H1 (cell line): ENCODE results near the gene CMTR2. TPM values are rescaled to one million over a fixed set of nuclear protein-coding genes. Genes with fewer than 3 reads are reported as not detected.

Experiments
- MAFK ChIP-seq: IDR thresholded peaks from 2 replicates; pipeline ENCODE4 v1.6.1; 2012; ENCODE audit warnings: low read depth, mild to moderate bottlenecking, improper control_type of control experiment, low read length
- PHF8 ChIP-seq: fragments of 200-600 bp; sonication (generic); conservative IDR thresholded peaks from 2 replicates; pipeline ENCODE4 v1.7.1; 2012; ENCODE audit warnings: low read depth, mild to moderate bottlenecking, inconsistent platforms, low read length, moderate library complexity
- POLR2AphosphoS5 ChIP-seq: IDR thresholded peaks from 2 replicates; pipeline ENCODE4 v1.6.1; 2011; ENCODE audit warnings: low read depth, low read length
- RFX5 ChIP-seq: IDR thresholded peaks from 2 replicates; pipeline ENCODE4 v1.6.1; 2011; ENCODE audit warnings: low read depth, low read length, improper control_type of control experiment, borderline replicate concordance
- SRF ChIP-seq: IDR thresholded peaks from 2 replicates; pipeline ENCODE4 v1.6.1; 2011; ENCODE audit warnings: mild to moderate bottlenecking, low read depth, low read length, moderate library complexity
- ZNF274 ChIP-seq: IDR thresholded peaks from 2 replicates; pipeline ENCODE4 v1.7.0; 2012; ENCODE audit warnings: low read length, borderline replicate concordance; ENCODE audit errors: extremely low read depth
- polyA plus RNA-seq, 7 experiments: library from polyadenylated mRNA; depleted of rRNA in 3 of 7; stranded (reverse) in 5 of 7; unstranded in 2 of 7; fragments of >200 nt in 5 of 7; fragments of 200-250 nt in 2 of 7; gene quantifications; 1 replicate in 5 of 7; 2 replicates in 1 of 7; 4 replicates in 1 of 7; pipeline versions ENCODE4 v1.2.1 to v1.2.3, GENCODE V29; 2011 to 2013; ENCODE audit warnings: missing spikeins in 2 of 7, mixed read lengths in 2 of 7
- total RNA-seq: library from RNA; stranded (reverse); fragmentation: NEBNext Ultra II Directional; extraction: Animal tissue kit (Norgen Biotek cat#: 25700); gene quantifications from 2 replicates; pipeline ENCODE4 v1.2.1, GENCODE V29; 2021
- TF ChIP-seq, protein P1 (sequence below): IDR thresholded peaks from 2 replicates; pipeline ENCODE4 v1.6.1; 2012; ENCODE audit warnings: inconsistent platforms

The CMTR2 gene
- total and polyA plus RNA-seq, 2 of the 8 experiments (the other 6 are each of a cell fraction or from before 2014, with no cell fraction given), result 8.5 to 12.8 TPM

DNA sequence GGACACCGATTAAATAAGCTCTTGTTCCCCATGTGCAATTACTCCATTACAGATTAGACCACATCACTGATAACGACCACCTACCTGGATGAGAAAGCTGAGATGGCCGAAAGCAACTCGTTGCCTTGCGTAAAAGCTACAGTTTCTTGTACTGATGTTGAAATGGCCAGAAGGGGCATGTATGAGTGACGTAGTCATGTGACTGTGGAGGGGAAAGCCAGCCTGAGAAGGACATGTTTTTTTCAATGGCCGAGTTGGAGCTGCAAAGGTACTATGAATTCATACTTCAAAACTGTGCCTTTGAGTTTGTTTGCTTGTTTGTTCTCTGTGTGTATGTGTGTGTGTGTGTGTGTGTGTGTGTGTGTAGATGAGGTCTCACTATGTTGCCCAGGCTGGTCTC is 41.7 kb downstream of the CMTR2 start (continued):
- TF ChIP-seq ZNF274 (no peak), POLR2AphosphoS5 (no peak), PHF8 (no peak), MAFK (no peak), SRF (no peak), RFX5 (no peak)
- TF ChIP-seq, protein P1, sequence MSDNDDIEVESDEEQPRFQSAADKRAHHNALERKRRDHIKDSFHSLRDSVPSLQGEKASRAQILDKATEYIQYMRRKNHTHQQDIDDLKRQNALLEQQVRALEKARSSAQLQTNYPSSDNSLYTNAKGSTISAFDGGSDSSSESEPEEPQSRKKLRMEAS, result no peak
